ENCODE measurements around the gene SCD. TPM values are rescaled to one million over a fixed set of nuclear protein-coding genes. Genes with fewer than 3 reads are reported as not detected.

The SCD gene
- total and polyA plus RNA-seq, 2 donors (not counting 1 experiment from before 2014, with no cell fraction given): 0.89 to 5.1 TPM

GRCh38 chr10:100346351-100346764, 675 bp upstream of the SCD start:
- Histone ChIP-seq H3K27me3 (replicated peaks in 1 of 4; ENCODE audit: control extremely low read depth in 1 of 4, control insufficient read depth in 3 of 4, insufficient read depth in 4 of 4, low read length in 3 of 4) (peaks cover 0 to 8% (median 0%) of the 10 kb centered on the region in 4 experiments), H4K20me1 (ENCODE audit: control insufficient read depth, insufficient read depth, low read length, poor library complexity, severe bottlenecking) (no peaks in the 10 kb centered on the region), H2AFZ (ENCODE audit: insufficient read depth, low read depth, low read length, poor library complexity, severe bottlenecking) (peak overlapping the region; percentile 87), H3K9me3 (ENCODE audit: control extremely low read depth in 1 of 3, control insufficient read depth in 2 of 3, insufficient read depth in 1 of 3, low read length in 2 of 3) (no peaks in the 10 kb centered on the region), H3K27ac (ENCODE audit: low read length in 2 of 2) (peak overlapping the region; percentile 64 to 85), H3K36me3 (replicated peaks in 1 of 2; ENCODE audit: control extremely low read depth in 1 of 2, control insufficient read depth in 1 of 2, extremely low read depth in 1 of 2, insufficient read depth in 2 of 2, low read length in 1 of 2) (peaks cover 0 to 2% of the 10 kb centered on the region in 2 experiments), H3K4me3 (ENCODE audit: control extremely low read depth in 1 of 5, extremely low read depth in 1 of 5, insufficient read depth in 1 of 5, low read depth in 2 of 5, low read length in 4 of 5) (peak overlapping the region; percentile 33 to 74 (median 66)), H3K79me2 (ENCODE audit: control insufficient read depth, insufficient read depth, low read length) (no peaks in the 10 kb centered on the region), H3K9ac (ENCODE audit: low read length) (peak overlapping the region; percentile 75), H3K4me2 (replicated peaks; ENCODE audit: low read depth, low read length, poor library complexity, severe bottlenecking) (peak overlapping the region; percentile 86), H3K4me1 (ENCODE audit: control insufficient read depth in 2 of 2, insufficient read depth in 2 of 2, low read length in 2 of 2) (peaks cover 14 to 23% of the 10 kb centered on the region in 2 donors)
- H3K27me3 Mint-ChIP-seq: no peaks in the 10 kb centered on the region
- H3K9me3 Mint-ChIP-seq (ENCODE audit: insufficient read depth): no peaks in the 10 kb centered on the region
- ChIA-PET CTCF (interaction anchor here (1.2 to 12.4 kb wide), 6 partner anchors 8 to 189 kb away, joined by 3 to 218 read pairs (median 5); partner anchors contain the start of gene HIF1AN), POLR2A (interaction anchor here (0.7 to 1.2 kb wide), 2 partner anchors 20 to 27 kb away, joined by 4 to 20 read pairs; no protein-coding TSS in a partner anchor)
- DNase-seq (peak; percentile 83), ATAC-seq (ENCODE audit: low read depth) (peak; percentile 52)
- H3K4me3 Mint-ChIP-seq: peak overlapping the region; percentile 91
- H3K27ac Mint-ChIP-seq: peak overlapping the region; percentile 75
- 2% methylated on average over 27 of the region's 36 CpGs for WGBS (ENCODE audit: insufficient coverage)
- intact Hi-C loops (cut with micrococcal nuclease): loop anchor here (2.0 to 5.0 kb wide), 3 partner anchors 20 to 191 kb away; partner anchors contain the start of genes ERLIN1 and HIF1AN
- peaks cover 22% of the 10 kb centered on the region for H3K4me1 Mint-ChIP-seq
- TF ChIP-seq CTCF (IDR thresholded peaks at IDR 0.05) (no peak), EZH2 (IDR thresholded peaks at IDR 0.05; ENCODE audit: borderline replicate concordance, insufficient read depth, low read depth, low read length, poor library complexity, severe bottlenecking) (no peak)

- TF ChIP-seq EZH2 (IDR thresholded peaks at IDR 0.05; ENCODE audit: borderline replicate concordance, insufficient read depth, low read depth, low read length, poor library complexity, severe bottlenecking) (no peak), CTCF (IDR thresholded peaks at IDR 0.05) (no peak)
- peak overlapping the region; percentile 62 to 74 (median 72) for H3K4me3 ChIP-seq (ENCODE audit: control extremely low read depth in 1 of 5, extremely low read depth in 1 of 5, insufficient read depth in 1 of 5, low read depth in 2 of 5, low read length in 4 of 5)
- Mint-ChIP-seq H3K4me1 (peaks cover 22% of the 10 kb centered on the region), H3K27me3 (no peaks in the 10 kb centered on the region), H3K27ac (peak overlapping the region; percentile 50), H3K9me3 (ENCODE audit: insufficient read depth) (no peaks in the 10 kb centered on the region), H3K4me3 (peak overlapping the region; percentile 91)
- peak overlapping the region in 1 of 2 donors; percentile 85 for H3K27ac ChIP-seq (ENCODE audit: low read length in 2 of 2)
- H3K79me2 ChIP-seq (ENCODE audit: control insufficient read depth, insufficient read depth, low read length): no peaks in the 10 kb centered on the region
- no peaks in the 10 kb centered on the region for H4K20me1 ChIP-seq (ENCODE audit: control insufficient read depth, insufficient read depth, low read length, poor library complexity, severe bottlenecking)
- ChIA-PET CTCF (interaction anchor here (0.9 to 12.4 kb wide), 9 partner anchors 10 to 188 kb away, joined by 3 to 218 read pairs (median 4); partner anchors contain the start of genes HIF1AN and PKD2L1), POLR2A (interaction anchor here (0.6 to 1.2 kb wide), 2 partner anchors 9 to 26 kb away, joined by 3 to 20 read pairs; no protein-coding TSS in a partner anchor)
- no peaks in the 10 kb centered on the region for H3K9me3 ChIP-seq (ENCODE audit: control extremely low read depth in 1 of 3, control insufficient read depth in 2 of 3, insufficient read depth in 1 of 3, low read length in 2 of 3)
- peaks cover 0 to 8% (median 0%) of the 10 kb centered on the region in 4 experiments for H3K27me3 ChIP-seq (replicated peaks in 1 of 4; ENCODE audit: control extremely low read depth in 1 of 4, control insufficient read depth in 3 of 4, insufficient read depth in 4 of 4, low read length in 3 of 4)
- ATAC-seq (ENCODE audit: low read depth) (no peak), DNase-seq (no peak)
- H2AFZ ChIP-seq (ENCODE audit: insufficient read depth, low read depth, low read length, poor library complexity, severe bottlenecking): peak overlapping the region; percentile 87
- intact Hi-C loops (cut with micrococcal nuclease): loop anchor here (1.0 to 5.0 kb wide), 5 partner anchors 21 to 190 kb away; partner anchors contain the start of genes ERLIN1 and HIF1AN
- H3K4me2 ChIP-seq (replicated peaks; ENCODE audit: low read depth, low read length, poor library complexity, severe bottlenecking): peak overlapping the region; percentile 86
- 8% methylated on average over 14 of the region's 32 CpGs for WGBS (ENCODE audit: insufficient coverage)
- peaks cover 0 to 2% of the 10 kb centered on the region in 2 experiments for H3K36me3 ChIP-seq (replicated peaks in 1 of 2; ENCODE audit: control extremely low read depth in 1 of 2, control insufficient read depth in 1 of 2, extremely low read depth in 1 of 2, insufficient read depth in 2 of 2, low read length in 1 of 2)
- H3K9ac ChIP-seq (ENCODE audit: low read length): peak overlapping the region; percentile 75
- H3K4me1 ChIP-seq (ENCODE audit: control insufficient read depth in 2 of 2, insufficient read depth in 2 of 2, low read length in 2 of 2): peaks cover 14 to 23% of the 10 kb centered on the region in 2 donors
Observed at GRCh38 chr10:100347568-100348195, 649 bp downstream of the SCD start.

Data from B cell (primary cell).